Measurements from ENCODE around the gene MTM1.

Gene MTM1

DNA sequence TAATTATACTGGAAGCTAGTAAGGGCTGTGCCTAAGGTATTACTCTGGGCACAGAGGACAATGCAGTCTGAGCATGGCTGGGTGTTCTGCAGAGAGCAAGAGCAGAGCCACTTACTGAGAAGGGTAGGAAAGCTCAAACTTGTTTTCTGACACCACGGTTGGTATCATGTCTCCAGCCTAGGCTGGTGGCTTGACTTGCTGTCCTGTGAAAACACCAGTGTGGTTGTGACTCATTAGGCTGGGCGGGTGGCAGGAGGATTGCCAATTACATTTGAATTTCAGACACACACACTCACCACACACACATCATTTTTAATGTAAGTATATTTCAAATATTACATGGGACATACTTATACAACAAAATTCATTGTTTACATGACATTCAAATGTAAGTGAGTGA, 19.7 kb upstream of the MTM1 start:
- no peak for DNase-seq (ENCODE audit: low read depth in 2 of 2)

DNA sequence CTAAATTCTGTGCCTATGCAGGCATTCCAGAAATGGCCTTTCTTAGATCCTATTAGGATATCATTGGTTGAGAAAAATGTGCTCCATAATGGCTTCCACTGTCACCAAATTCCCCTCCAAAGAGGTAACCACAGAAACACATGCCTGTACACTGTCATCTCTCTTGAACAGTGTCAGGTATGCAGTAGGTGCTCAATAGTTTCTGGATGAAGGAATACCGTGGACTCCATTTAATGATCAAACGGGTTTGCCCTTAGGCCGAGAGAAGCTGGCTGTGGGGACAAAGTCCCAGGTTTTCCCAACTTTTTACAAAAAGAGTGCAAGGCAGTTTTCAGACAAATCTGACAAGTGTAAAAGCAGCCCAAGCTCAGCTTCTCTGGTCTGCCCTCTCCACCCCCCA, 16.5 kb upstream of the MTM1 start:
- no peak for DNase-seq (ENCODE audit: low read depth in 2 of 2)

DNA sequence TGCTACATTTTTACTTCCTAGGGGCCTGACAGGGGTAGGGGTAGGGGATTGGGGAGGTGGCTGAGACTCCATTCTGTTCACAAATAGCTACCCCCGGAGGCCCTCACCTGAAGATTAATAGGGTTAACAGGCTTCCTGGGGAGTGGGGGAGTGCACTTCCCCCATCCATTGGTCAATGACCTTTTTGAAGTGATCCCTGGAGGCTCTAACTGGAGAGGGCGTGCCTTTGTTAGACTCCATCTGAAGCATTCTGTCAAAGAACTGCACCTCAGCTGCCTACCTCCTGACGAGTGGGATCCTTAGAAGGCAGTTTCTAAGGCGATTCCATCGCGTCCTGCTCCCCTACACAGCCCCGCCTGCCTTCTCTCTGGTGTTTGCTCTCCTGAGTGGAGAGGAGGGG, 10.0 kb upstream of the MTM1 start:
- DNase-seq (ENCODE audit: low read depth in 2 of 2): no peak

DNA sequence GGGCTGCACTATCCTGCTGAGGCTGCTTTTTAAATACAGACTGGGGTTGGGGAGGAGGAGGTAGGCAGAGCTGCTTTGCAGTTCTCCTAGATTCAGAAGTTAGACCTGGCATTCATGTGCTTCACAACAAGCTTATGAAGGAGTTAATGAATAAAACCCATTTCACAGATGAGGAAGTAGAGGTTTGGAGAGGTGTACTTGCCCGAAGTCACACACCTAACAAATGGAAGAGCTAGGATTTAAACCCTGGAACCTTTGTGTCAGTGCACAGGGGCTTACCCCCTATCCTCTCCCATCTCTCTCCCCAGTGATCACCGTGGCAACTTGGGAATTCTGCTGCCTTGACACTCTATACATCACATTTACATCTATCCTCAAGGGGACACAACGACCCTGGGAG, 3.6 kb upstream of the MTM1 start:
- no peak for DNase-seq (ENCODE audit: low read depth in 2 of 2)

DNA sequence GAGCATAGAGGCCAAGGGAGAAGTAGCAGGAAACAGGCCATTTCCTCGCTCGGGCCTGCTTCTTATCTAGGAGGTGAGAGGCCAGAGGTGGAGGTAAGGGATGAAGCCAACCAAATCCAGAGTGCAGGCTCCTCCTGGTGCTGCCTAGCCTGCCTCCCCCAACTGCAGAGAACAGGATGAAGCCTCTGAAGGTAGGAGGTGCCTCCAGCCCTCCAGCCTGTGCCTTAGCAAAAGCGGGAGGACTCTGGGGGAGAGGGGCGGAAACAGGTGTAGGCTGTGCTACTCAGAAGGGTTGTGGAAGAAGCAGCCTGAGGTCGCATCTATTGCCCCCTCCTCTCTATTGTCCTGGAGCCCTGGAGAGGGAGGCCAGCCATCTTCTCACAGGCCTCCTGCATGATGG, 2.9 kb upstream of the MTM1 start:
- DNase-seq (ENCODE audit: low read depth in 2 of 2): no peak

DNA sequence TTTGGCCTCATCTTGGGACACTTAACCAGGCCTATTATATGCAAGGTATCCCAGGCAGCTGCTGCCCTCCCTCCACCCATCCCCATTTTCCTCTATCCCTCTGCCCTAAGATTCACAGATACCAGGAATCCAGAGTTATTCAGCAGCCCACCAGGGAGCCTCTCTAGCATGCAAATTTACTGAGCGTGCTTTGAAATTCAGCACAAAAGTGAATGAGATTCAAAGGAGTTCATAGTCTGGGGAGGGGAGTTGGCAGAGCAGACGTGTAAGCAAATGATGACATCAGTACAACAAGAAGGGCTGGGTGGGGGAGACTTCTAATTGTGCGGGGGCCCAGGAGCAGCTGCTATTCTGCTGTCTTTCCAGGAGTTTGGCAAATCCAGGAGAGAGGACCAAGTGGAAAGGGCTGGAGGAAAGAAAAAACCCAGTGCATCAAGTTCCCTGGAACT, 1.7 kb upstream of the MTM1 start:
- no peak for DNase-seq (ENCODE audit: low read depth in 2 of 2)

DNA sequence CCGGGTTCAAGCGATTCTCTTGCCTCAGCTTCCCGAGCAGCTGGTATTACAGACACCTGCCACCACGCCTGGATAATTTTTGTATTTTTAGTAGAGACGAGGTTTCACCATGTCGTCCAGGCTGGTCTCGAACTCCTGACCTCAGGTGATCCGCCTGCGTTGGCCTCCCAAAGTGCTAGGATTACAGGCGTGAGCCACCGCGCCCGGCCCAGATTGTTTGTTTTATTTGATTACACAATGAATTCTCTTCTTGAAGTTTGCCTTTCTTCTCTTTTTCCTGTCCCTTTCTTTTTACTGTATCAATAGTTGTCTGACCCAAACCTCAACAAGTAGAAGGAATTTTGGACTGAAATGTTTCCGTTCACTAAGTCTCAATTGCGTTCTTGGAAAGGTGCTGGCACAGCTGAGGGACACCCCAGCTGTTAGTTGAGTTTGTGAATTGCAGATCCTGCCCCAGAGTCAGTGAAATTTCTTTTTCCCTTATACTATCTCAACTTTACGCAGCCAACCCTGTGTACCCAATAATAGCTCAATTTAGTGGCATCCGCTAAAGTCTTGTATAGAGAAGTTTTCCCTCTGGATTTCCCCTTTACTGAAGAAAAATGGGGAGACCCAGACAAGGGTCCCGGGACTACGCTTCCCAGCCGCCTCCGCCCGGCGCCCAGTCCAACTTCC, 639 bp upstream of the MTM1 start:
- DNase-seq (ENCODE audit: low read depth in 2 of 2): no peak

DNA sequence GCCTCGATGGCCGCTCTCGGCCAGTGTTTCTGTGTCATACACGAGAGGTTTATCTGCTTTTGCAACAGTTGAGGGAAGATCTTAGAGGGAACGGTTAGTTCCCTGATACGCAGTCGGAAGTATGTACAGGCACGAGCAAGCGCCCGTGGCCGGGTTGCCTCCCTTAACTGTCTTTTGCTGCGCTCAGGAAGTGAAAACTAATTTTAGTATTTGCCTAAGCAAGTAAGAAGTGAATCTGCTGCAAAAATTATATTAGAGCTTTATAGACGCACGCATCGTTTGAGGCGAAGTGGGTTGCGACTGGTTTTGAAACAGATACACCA, 695 bp downstream of the MTM1 start:
- no peak for DNase-seq (ENCODE audit: low read depth in 2 of 2)

DNA sequence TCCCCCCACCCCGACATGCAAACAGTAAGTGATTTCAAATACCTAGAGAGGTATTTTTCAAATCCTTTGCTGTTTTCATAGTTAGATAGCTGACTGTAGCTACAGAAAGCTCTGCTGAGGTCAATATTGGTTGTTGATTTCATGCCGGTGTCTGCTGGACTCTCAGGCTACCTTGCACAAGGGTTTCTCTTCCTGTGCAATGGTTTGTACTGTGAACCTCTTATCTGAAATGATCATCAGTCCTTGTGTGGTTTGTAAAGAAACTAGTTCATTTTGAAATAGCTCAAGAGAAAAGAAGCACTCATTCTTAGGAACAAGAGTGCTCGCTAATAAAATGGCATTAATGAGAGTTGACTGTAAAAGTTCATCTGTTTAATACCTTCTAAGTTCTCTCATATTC, 2.1 kb downstream of the MTM1 start:
- DNase-seq (ENCODE audit: low read depth in 2 of 2): no peak

DNA sequence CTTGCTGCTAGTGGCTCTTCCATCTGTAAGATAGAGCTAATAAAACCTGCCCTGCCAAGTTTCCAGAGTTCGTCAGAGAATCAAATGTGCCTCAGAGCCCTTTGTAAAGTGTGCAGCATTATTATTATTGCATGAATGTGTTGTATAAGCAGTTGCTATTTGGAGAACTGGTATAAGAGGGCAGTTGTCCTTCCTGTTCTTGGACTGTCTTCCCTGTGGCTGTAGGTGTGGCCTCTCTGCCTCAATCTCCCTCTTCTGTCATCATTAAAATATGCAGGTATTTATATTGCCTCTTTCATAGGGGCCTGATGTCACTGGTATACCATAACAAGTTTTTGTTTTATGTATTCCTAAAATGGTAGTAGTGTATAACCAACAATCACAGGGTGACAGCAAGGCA, 3.8 kb downstream of the MTM1 start:
- no peak for DNase-seq (ENCODE audit: low read depth in 2 of 2)

DNA sequence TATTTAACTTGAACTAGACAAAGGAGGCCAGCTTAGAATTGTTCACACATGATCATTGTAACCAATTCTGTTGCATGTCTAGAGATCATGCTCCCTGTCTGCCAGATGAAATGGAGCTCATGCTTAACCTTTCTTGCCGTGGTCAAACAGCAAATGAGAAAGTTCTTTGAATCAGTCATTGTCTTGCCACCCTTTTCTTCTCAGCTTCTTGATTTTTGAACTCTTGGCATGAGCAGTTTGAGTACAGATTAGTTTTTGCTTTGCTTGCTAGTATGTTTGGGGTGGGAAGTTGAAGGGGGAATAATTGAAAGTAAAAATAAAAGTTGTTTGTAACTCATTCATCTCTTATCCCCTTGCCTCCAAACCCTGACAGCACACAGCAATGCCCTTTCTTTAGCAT, 4.7 kb downstream of the MTM1 start:
- DNase-seq (ENCODE audit: low read depth in 2 of 2): no peak

DNA sequence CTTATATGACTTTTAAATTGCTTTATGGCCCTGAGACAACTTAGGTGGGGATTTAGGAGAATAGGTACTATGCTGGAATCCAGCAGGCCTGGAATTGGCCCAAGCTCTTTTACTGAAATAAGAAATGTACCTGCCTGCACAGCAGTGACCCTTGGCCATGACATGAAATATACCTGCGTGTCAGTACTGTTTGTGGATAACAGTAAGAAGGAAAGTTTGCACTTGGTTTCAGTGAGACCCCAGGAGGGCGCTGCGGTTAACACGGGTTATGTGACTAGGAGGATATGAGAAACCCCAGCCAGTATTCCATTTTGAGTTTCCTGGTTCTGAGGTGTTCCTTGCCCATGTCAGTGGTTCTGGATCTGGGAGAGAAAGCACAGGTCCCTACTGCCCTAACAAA, 5.3 kb downstream of the MTM1 start:
- DNase-seq (ENCODE audit: low read depth in 2 of 2): peak in 1 of 2 experiments; percentile 26

DNA sequence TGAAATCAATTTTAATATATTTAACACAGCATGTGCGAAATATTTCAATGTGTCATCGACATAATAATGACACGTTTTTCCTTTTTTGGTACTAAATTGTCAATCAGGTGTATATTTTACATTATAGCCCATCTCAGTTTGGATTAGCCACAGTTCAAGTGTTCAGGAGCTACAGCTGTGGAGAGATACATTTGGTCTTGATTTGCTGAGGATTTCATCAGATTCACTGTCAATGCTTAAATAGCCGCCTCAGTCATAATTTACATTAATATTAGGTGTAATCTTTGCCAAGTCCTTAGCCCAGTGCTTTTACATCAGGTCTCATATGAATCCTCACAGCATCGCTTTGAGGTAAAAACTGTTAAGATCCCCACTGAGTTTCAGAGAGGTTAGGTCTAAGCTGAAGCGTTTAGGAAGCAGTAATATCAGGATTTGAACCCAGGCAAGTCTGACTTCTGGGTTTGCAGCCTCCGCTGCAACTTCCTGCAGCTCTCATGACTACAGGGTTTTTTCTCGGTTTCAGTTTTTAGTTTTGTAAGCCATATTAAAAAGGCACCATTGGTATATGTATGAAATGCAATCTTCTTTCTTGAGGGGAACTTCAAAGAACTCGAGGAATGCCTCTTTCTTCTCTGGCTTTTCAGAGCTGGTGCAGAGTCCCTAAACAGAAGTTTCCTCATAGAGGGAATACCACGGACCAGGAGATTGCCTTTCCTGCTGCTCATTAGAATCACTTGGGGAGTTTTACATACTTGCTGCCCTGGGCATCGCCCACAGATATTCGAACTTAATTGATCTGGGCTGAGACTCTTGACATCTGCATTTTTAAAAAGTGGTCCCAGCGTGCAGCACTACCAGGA, 6.4 kb downstream of the MTM1 start:
- DNase-seq (ENCODE audit: low read depth in 2 of 2): peak in 1 of 2 experiments; percentile 8

DNA sequence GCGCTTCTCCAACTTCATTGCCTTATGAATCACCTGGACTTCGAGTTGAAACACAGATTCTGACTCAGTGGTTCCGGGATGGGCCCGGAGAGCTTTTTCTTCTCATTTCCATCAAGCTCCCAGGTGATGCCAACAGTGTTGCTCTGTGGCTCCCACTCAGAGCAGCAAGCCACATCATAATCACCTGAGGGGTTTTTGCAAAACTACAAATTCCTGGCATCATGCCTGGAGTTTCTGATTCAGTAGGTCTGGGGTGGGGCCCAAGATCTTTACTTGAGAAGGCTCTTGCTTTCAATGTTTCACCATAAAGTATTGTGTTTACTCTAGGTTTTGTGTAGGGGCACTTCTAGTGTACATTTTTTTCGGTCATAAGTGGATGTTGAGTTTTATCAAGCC, 7.0 kb downstream of the MTM1 start:
- peak; percentile 30 to 35 for DNase-seq (ENCODE audit: low read depth in 2 of 2)

DNA sequence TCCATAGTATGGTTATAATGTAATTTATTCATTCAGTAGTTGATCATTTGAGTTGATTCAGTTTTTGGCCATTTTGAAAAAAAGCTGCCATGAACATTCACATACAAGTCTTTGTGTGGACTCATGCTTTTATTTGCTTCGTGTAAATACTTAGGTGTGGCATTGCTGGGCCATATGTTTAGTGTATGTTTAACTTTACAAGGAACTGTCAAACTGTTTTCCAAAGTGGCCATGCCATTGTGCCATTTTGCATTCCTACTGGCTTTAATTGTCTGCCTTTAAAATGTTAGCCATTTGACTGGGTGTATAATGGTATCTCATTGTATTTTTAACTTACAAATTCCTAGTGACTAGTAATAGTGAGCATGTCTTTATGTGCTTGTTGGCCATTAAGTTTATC, 8.8 kb downstream of the MTM1 start:
- DNase-seq (ENCODE audit: low read depth in 2 of 2): no peak

DNA sequence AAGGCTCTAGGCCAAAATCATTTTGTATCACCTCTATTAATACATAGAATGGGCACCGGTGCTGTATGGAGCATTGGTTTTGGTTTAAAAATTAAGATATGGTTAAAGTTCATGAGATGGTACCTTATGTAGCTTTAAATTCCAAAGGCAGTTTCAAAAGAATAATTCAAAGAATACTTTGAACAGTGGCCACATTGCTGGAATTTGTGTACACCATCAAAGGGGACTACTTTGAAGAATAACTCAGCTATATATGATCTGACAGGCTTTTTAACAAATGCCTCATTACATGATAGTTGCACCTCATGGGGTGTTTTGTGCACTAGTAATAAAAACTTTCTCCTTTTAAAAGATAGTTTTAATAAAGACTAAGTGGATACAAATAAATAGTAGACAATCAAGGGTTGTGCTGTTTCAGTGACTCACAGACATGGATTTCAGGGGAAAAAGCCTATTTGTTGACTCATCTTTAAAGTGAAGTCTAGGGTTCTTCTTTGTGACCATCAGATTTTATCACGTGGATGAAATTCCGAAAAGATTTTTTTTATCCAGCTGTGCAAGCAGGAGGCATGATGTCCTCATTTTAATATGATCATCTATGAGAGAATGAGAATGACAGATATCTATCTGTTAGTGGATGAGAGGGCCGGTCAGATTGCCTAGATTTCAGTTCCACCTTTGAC, 12.8 kb downstream of the MTM1 start:
- no peak for DNase-seq (ENCODE audit: low read depth in 2 of 2)

DNA sequence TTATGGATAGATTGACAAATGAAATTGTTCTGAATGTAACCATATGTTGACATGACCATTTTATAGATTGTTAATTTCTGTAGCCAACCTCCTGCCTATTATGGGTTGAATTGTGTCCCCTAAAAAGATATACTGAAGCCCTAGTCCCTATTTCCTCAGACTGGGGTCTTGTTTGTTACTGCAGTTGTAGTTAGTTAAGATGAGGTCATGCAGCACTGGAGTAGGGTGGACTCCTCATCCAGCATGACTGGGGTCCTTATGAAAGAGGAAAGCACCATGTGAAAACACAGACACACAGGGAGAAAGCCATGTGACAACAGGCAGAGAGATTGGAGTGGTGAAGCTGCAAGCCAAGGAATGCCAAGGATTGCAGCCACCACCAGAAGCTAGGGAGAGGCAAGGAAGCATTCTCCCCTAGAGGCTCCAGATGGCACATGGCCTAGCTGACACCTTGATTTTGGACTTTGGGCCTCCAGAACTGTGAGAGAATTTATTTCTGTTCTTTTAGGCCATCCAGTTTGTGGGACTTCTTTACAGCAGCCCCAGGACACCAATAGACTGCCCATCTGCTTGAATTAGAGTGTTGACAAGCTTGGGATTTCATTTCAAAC, 14.0 kb downstream of the MTM1 start:
- no peak for DNase-seq (ENCODE audit: low read depth in 2 of 2)

DNA sequence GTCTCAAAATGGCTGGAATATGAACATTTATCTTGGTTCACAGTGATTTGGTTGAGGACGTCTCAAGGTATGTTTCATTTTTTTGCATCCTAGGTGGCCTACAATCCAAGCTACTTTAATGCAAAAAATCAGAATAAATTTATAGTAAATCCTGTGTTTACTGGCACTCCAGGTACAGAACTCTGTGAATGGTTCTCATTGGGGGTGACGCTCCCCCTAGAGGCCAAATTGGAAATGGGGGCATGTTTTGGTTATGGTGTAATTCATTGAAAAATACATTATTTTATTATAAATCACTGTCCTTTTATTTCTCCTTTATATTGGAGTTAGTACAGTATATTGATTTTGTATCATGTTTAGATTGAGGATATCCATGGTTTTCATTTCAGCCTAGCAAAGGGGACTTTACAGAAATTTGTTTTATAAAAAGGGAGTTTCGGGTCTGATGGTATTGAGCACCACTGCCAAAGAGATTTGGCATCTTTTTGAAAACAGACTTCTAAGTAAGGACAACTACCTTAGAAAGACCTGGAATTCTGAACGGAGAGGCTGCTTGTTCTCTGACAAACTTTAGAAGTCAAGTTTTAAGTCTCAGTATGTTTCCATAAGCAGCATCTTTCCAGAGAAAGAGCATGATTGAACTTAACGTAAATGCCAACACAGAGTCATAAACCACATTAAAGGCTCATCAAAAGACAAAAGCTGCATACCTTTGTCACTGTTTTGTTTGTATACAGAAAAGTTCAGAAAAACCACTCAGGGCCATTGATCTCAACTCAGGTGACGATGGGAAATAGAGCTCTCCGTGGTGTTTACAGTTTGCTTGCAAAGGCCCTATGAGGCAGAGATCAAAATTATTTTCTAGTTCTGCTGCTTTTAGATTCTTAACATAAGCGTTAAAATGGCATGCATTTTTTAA, 19.4 kb downstream of the MTM1 start:
- peak in 1 of 2 experiments; percentile 16 for DNase-seq (ENCODE audit: low read depth in 2 of 2)

DNA sequence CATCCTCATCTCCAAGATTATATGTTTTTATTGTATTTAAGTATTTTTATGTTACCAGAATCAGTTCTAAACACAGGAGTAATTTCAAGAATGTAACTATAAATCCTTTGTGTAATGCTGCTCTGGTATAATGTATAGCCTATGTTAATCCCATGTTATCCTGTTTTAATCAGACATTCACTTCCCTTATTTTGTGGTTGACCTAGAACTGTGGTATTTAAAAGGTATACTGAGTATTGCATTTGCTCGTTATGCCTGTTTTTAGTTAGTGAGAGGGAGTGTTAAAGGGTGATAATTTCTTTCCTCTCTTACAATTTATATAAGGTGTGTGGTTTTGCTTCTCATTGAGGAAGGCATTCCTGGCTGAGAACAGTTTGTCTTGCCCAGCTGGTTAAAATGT, 26.2 kb downstream of the MTM1 start:
- DNase-seq (ENCODE audit: low read depth in 2 of 2): no peak

DNA sequence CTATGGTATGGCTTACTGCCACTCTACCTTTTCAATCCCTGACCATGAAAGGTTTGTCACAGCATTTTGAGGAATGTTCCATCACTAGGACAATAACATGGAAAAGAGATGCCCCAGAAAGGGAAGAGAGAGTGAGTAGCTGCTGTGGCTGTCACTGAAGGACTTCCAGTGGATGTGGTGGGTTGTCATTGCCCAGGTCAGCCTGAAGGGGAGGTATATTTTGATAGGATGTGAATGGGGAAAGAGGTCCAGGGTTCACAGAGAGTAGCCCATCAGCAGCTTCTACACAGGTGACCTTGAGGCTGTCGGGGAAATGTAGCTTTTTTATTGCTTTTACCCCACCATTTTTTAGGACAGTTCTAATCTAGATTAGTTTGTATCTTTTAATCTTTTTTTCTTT, 30.8 kb downstream of the MTM1 start:
- DNase-seq (ENCODE audit: low read depth in 2 of 2): no peak

DNA sequence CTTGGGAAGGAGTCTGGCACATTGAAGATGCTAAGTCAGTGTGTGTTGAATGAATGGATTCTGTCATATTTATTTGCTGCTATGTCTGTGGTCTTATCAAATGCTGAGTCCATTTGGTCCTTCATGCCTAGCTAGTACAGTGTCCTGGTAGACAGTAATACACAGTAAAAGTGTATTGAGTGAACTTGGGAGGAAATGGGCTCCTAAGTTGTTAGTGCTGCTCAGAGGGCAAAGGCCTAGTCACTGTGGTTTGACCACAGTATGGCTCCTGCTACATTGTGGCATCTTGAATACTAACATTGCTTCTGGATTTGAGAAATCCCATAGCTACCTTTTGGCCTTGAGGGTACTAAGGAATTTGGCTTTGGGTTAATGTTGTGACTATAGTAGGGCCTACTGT, 33.9 kb downstream of the MTM1 start:
- DNase-seq (ENCODE audit: low read depth in 2 of 2): no peak

Measured in stimulated activated CD4-positive, alpha-beta T cell treated with anti-CD3 and anti-CD28 coated beads, Interleukin-12 subunit alpha, Interleukin-12 subunit beta, amount 100 ng/mL, for 24 hours (primary cell).